HCT116 (cell line): Measurements from ENCODE around the gene APOL3. TPM values are rescaled to one million over a fixed set of nuclear protein-coding genes. Genes with fewer than 3 reads are reported as not detected.

Source experiments
- ATAC-seq: fragments of 200-7000 bp; cut with Tn5 transposase; 2 replicates; pipeline ENCODE4 v1.9.1; 2020; ENCODE audit warnings: mild to moderate bottlenecking, moderate library complexity
- BruUV-seq: library from RNA; stranded (reverse); fragments of 400-500 nt; replicated peaks from 2 replicates; lab custom pipeline; 2021; lab: Mats Ljungman, UMichigan
- CTCF ChIA-PET: fragments of 300-600 bp; sonication (Branson Sonifier 250); formaldehyde crosslinking; loops from one replicate; lab custom pipeline; 2021; ENCODE audit warnings: antibody characterized with exemption; lab: Charles Lee
- POLR2A ChIA-PET: fragments of 300-600, 350-600 bp; sonication (Branson Sonifier 250); formaldehyde crosslinking; loops from one replicate; lab custom pipeline; 2021; ENCODE audit warnings: antibody characterized with exemption; lab: Charles Lee
- RAD21 ChIA-PET, 2 experiments: fragments of 300-600 bp; sonication (Branson Sonifier 250); formaldehyde crosslinking; loops; one replicate each; lab custom pipeline; 2023; ENCODE audit warnings: low total read pairs in 2 of 2; ENCODE audit not compliant: uncharacterized antibody in 2 of 2, unreplicated experiment in 2 of 2, low non-redundant PET in 1 of 2; lab: Charles Lee
- DNase-seq: peaks from one replicate; pipeline ENCODE4 v3.0.0-alpha.2; 2010; ENCODE audit warnings: low read depth, low spot score
- H2AFZ ChIP-seq: fragments of 200-600 bp; shearing (Covaris generic), sonication (generic); 2 replicates; pipeline ENCODE4 v1.6.1; 2017; ENCODE audit warnings: low read depth, mixed run types, mixed read lengths, antibody characterized with exemption, low read length; ENCODE audit not compliant: poor library complexity, severe bottlenecking
- H3K27ac ChIP-seq: 2 replicates; pipeline ENCODE4 v1.5.1; 2012; ENCODE audit warnings: low read depth, low read length
- H3K27me3 ChIP-seq: fragments of 200-600 bp; sonication (generic); 2 replicates; pipeline ENCODE4 v1.6.1; 2016; ENCODE audit warnings: mixed run types, low read length, mixed read lengths; ENCODE audit not compliant: insufficient read depth
- H3K36me3 ChIP-seq, 2 experiments: fragments of 200-500 bp in 1 of 2; fragments of 200-600 bp in 1 of 2; sonication (Bioruptor generic) in 1 of 2; sonication (generic) in 1 of 2; 2 replicates each; pipeline versions ENCODE4 v1.5.1 to v1.6.1; 2014 to 2016; ENCODE audit warnings: low read length in 2 of 2, inconsistent platforms in 1 of 2, mixed read lengths in 1 of 2, mixed run types in 1 of 2; ENCODE audit not compliant: insufficient read depth in 2 of 2, control insufficient read depth in 1 of 2
- H3K4me1 ChIP-seq, 2 experiments: fragments of 200-600 bp in 1 of 2; sonication (generic) in 1 of 2; 2 replicates each; pipeline versions ENCODE4 v1.5.1 to v1.6.1; 2012 to 2017; ENCODE audit warnings: low read length in 2 of 2, inconsistent platforms in 1 of 2, mild to moderate bottlenecking in 1 of 2, mixed read lengths in 1 of 2, mixed run types in 1 of 2, moderate library complexity in 1 of 2; ENCODE audit not compliant: insufficient read depth in 2 of 2, control insufficient read depth in 1 of 2
- H3K4me2 ChIP-seq: fragments of 200-600 bp; sonication (generic); 2 replicates; pipeline ENCODE4 v1.6.1; 2017; ENCODE audit warnings: mixed run types, low read length, mixed read lengths
- H3K4me3 ChIP-seq, 2 experiments: fragments of 200-600 bp in 1 of 2; sonication (generic) in 1 of 2; replicated peaks in 1 of 2; 2 replicates each; pipeline ENCODE4 v1.5.1; 2011 to 2016; ENCODE audit warnings: low read length in 2 of 2, control low read depth in 1 of 2, low read depth in 1 of 2, mild to moderate bottlenecking in 1 of 2, mixed read lengths in 1 of 2, mixed run types in 1 of 2
- H3K79me2 ChIP-seq: fragments of 200-600 bp; sonication (generic); 2 replicates; pipeline ENCODE4 v1.6.1; 2017; ENCODE audit warnings: mild to moderate bottlenecking, mixed run types, low read length, moderate library complexity, mixed read lengths; ENCODE audit not compliant: insufficient read depth
- H3K9ac ChIP-seq: fragments of 200-600 bp; sonication (generic); 2 replicates; pipeline ENCODE4 v1.6.1; 2016; ENCODE audit warnings: low read length, mixed read lengths
- H3K9me2 ChIP-seq: fragments of 200-600 bp; sonication (generic), shearing (Covaris generic); 2 replicates; pipeline ENCODE4 v1.6.1; 2017; ENCODE audit warnings: mixed run types, mild to moderate bottlenecking, moderate library complexity; ENCODE audit not compliant: insufficient read depth
- H3K9me3 ChIP-seq, 2 experiments: fragments of 200-500 bp in 1 of 2; fragments of 200-600 bp in 1 of 2; sonication (Bioruptor generic) in 1 of 2; sonication (generic) in 1 of 2; 2 replicates each; pipeline ENCODE4 v1.6.1; 2014 to 2017; ENCODE audit warnings: low read length in 2 of 2, mixed read lengths in 2 of 2, inconsistent platforms in 1 of 2, low read depth in 1 of 2, mild to moderate bottlenecking in 1 of 2, mixed run types in 1 of 2, moderate library complexity in 1 of 2; ENCODE audit not compliant: control insufficient read depth in 1 of 2, insufficient read depth in 1 of 2
- H4K20me1 ChIP-seq: fragments of 200-600 bp; sonication (generic), shearing (Covaris generic); 2 replicates; pipeline ENCODE4 v1.6.1; 2017; ENCODE audit warnings: mixed run types, mild to moderate bottlenecking, moderate library complexity; ENCODE audit not compliant: insufficient read depth
- EGR1 ChIP-seq: IDR thresholded peaks from 2 replicates; pipeline ENCODE4 v1.6.1; 2012; ENCODE audit warnings: low read depth
- EZH2 ChIP-seq: fragments of 200-600 bp; sonication (generic); IDR thresholded peaks from 2 replicates; pipeline ENCODE4 v1.6.1; 2017; ENCODE audit warnings: antibody characterized with exemption, mixed run types
- JUND ChIP-seq: IDR thresholded peaks from 2 replicates; pipeline ENCODE4 v1.6.1; 2012
- POLR2A ChIP-seq: IDR thresholded peaks from 2 replicates; pipeline ENCODE4 v1.7.0; 2011; ENCODE audit warnings: borderline replicate concordance; ENCODE audit not compliant: insufficient read depth, insufficient read length; ENCODE audit errors: extremely low read depth
- SRF ChIP-seq: IDR thresholded peaks from 2 replicates; pipeline ENCODE4 v1.6.1; 2012; ENCODE audit warnings: low read depth
- intact Hi-C: fragments of 100-400 bp; cut with micrococcal nuclease; formaldehyde crosslinking; loops from 2 replicates; pipeline ENCODE4 v1.10.0; 2022
- total RNA-seq: library from RNA; stranded (reverse); gene quantifications from one replicate; pipeline ENCODE4 v1.2.1, GENCODE V29; 2021; ENCODE audit not compliant: unreplicated experiment
- TF ChIP-seq, protein P1 (sequence below): IDR thresholded peaks from 2 replicates; pipeline ENCODE4 v1.6.1; 2012
- TF ChIP-seq, protein P2 (sequence below): IDR thresholded peaks from 2 replicates; pipeline ENCODE4 v1.6.1; 2012
- TF ChIP-seq, protein P3 (sequence below): IDR thresholded peaks from 2 replicates; pipeline ENCODE4 v1.6.1; 2011; ENCODE audit warnings: mild to moderate bottlenecking, low read length, moderate library complexity; ENCODE audit not compliant: insufficient replicate concordance; ENCODE audit errors: extremely low read depth

Gene APOL3
- total RNA-seq, 1 experiment from 2014 or later = 0.49 TPM

DNA sequence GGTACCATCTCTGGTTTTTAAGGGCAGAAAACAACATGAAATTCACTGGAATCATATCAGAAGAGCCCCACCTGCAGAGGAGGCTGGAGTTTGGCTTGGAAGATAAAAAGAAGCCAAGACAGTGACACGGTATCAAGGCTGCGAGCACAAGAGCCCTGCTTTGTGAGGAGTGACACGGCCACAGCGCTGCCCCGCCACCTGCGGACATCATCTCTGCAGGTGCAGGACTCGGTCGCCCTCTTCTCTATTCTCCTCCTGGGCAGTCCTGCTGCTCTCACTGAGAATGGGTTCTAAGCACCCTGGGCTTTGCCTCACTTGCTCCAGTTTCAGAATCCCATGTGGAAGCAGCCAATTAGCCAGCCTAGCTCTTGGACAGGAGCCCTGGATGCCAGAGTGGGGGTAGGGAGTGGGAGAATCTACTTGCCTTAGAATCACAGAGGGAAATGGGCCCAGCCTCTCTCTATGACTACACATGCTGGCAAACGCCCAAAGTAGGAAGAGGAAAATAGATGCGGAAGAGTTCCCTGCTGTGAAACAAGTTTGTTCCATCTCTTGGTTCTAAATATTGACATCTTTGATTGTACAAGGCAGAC is 24.0 kb upstream of the APOL3 start:
- Histone ChIP-seq H3K36me3 (no peaks in the 10 kb centered on the region), H3K27ac (no peak overlapping the region), H3K79me2 (no peaks in the 10 kb centered on the region), H3K4me2 (no peak overlapping the region), H3K9ac (no peak overlapping the region), H2AFZ (no peak overlapping the region), H3K9me2 (no peaks in the 10 kb centered on the region), H3K4me1 (no peaks in the 10 kb centered on the region), H3K4me3 (no peak overlapping the region), H3K27me3 (peaks cover 3% of the 10 kb centered on the region; the same call in 1 of the 2 replicates), H3K9me3 (no peaks in the 10 kb centered on the region), H4K20me1 (no peaks in the 10 kb centered on the region)
- BruUV-seq = no TSS peak
- POLR2A ChIA-PET = no interaction called here
- CTCF ChIA-PET = interaction anchor here (1.3 kb wide), 1 partner anchor 10 kb away, joined by 3 read pairs; no protein-coding TSS in a partner anchor
- intact Hi-C loops = no loop called here
- RAD21 ChIA-PET = no interaction called here
- DNase-seq (no peak), ATAC-seq (no peak)
- TF ChIP-seq POLR2A = no peak
- TF ChIP-seq JUND = no peak

DNA sequence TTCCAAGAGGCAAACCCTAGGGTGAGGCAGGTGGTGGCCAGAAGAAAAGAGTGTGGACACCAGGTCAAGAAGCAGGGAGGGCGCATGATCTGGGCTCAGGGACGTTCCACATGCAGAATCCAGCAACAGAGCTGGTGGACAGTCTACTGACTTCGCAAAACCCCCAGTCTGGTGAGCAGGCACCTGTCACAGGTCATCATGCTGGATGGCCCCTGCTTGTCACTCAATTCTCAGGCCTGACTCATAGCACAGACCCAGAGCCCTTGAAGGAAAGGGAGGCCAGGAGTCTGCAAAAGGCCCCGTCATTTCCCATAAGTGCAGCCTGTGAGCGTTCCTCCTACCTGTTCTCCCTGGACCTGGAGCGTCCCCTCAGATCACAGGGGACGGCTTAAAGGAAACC is 22.9 kb upstream of the APOL3 start:
- Histone ChIP-seq H4K20me1 (no peaks in the 10 kb centered on the region), H3K79me2 (no peaks in the 10 kb centered on the region), H3K9me3 (no peaks in the 10 kb centered on the region), H3K4me1 (no peaks in the 10 kb centered on the region), H3K36me3 (no peaks in the 10 kb centered on the region), H3K9ac (no peak overlapping the region), H3K27me3 (peaks cover 3% of the 10 kb centered on the region; the same call in 1 of the 2 replicates), H3K4me3 (no peak overlapping the region), H2AFZ (no peak overlapping the region), H3K9me2 (no peaks in the 10 kb centered on the region), H3K4me2 (no peak overlapping the region), H3K27ac (no peak overlapping the region)
- ATAC-seq (no peak), DNase-seq (no peak)
- ChIA-PET RAD21 (no interaction called here), CTCF (interaction anchor here (1.3 to 1.4 kb wide), 2 partner anchors 11 to 12 kb away, joined by 3 read pairs; no protein-coding TSS in a partner anchor), POLR2A (no interaction called here)
- intact Hi-C loops = no loop called here
- no TSS peak for BruUV-seq
- no peak for TF ChIP-seq SRF
- TF ChIP-seq, protein P1, sequence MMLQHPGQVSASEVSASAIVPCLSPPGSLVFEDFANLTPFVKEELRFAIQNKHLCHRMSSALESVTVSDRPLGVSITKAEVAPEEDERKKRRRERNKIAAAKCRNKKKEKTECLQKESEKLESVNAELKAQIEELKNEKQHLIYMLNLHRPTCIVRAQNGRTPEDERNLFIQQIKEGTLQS = no peak
- TF ChIP-seq, protein P2, sequence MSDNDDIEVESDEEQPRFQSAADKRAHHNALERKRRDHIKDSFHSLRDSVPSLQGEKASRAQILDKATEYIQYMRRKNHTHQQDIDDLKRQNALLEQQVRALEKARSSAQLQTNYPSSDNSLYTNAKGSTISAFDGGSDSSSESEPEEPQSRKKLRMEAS = no peak
- TF ChIP-seq, protein P3, sequence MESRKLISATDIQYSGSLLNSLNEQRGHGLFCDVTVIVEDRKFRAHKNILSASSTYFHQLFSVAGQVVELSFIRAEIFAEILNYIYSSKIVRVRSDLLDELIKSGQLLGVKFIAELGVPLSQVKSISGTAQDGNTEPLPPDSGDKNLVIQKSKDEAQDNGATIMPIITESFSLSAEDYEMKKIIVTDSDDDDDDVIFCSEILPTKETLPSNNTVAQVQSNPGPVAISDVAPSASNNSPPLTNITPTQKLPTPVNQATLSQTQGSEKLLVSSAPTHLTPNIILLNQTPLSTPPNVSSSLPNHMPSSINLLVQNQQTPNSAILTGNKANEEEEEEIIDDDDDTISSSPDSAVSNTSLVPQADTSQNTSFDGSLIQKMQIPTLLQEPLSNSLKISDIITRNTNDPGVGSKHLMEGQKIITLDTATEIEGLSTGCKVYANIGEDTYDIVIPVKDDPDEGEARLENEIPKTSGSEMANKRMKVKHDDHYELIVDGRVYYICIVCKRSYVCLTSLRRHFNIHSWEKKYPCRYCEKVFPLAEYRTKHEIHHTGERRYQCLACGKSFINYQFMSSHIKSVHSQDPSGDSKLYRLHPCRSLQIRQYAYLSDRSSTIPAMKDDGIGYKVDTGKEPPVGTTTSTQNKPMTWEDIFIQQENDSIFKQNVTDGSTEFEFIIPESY = no peak
- no peak for TF ChIP-seq EZH2
- TF ChIP-seq EGR1 = no peak
